ENCODE measurements around the gene TNS4.

The TNS4 gene

DNA sequence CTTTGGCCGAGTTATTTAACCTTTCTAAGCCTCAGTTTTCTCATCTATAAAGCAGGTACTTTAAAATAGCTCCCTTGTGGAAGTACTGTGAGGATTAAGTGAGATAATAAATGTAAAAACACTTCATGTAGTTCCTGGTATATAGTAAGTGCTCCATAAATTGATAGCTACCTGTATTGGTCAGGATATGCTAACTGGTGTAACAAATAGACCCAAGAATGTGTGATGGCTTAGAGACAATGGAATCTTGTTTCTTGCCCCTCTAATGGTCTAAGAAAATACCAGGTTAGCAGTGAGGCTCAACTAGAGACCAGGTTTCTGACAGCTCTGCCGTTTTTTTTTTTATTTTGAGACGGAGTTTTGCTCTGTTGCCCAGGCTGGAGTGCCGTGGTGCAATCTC, 34.0 kb upstream of the TNS4 start:
- DNase-seq (ENCODE audit: low spot score), result no peak

DNA sequence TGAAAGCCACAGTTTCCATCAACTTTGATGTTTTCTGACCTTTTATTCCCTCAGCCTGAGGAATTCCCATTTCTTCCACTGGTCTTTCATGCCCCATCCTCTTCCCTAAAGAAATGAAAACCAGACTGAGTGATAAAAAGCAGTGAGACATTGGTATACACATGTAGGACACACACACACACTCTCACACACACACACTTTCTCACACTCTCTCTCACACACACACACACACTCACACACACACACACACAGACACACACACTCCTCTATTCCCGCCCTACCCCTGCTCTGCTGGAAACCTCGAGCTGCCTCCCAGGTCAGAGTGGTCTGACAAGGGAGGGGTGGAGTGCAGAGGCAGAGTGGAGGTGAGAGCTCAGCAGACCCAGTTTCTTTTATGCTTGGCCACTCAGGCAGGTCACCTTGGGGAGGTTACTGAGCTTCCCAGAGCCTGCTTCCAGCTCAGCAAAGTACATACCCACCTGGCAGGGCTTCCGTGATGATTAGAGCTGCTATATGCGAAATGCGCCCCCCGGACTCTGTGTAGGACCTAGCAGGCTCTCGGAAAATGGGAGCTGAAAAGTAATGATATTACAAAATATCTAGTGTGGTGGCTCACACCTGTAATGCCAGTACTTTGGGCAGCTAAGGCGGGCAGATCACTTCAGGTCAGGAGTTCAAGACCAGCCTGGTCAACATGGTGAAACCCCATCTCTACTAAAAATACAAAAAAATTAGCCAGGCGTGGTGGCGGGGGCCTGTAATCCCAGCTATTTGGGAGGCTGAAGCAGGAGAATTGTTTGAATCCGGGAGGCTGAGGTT, 33.2 kb upstream of the TNS4 start:
- no peak for DNase-seq (ENCODE audit: low spot score)

DNA sequence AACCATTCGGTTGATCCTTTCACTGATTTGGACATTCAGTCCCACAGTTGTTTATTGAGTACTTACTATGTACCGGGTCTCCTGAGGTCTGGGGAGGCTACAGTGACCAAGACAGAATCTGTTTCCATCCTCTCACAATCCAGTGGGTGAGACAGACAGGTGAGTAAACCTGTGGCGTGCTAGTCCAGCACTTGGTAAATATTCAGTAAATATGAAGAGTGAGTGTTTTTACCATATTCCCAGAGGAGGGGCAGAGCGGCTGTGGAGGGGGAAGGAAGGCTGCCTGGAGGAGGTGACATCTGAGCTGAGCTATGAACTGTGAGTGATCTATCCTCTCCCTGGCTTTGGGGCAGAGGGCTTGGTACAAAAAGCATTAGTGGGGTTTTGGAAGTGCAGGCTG, 32.5 kb upstream of the TNS4 start:
- no peak for DNase-seq (ENCODE audit: low spot score)

DNA sequence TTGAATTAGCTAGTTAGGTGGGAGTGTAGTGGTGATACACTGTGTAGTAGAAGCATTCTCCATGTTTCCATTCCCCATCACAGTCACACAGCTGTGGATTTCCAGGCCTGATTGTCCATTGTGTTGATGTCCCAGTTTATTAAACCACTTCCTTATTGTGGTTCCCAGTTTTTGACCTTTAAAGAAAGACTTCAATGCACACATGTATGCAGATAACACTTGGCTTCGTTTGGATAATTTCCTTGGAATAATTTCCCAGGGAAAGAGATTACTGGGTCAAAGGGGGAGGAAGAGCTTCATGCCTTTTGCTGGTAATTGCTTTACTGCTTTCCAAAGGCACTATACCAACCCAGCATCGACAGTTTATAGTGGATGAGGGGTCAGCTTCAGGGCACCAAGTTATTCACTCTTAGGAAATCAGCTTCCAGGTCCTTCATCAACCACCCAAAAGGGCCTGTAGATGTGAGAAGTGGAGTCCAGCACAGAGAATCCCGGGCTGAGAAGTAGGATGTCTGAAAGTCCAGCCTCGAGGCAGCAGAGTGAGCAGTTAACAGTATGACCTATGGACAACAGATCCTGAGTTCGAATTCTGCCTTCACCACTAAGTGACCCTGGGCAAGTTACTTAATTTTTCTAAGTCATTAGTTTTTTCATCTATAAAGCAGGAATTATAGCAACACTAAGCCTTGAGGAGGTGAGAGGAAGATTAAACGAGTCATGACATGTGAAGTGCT, 31.3 kb upstream of the TNS4 start:
- no peak for DNase-seq (ENCODE audit: low spot score)

DNA sequence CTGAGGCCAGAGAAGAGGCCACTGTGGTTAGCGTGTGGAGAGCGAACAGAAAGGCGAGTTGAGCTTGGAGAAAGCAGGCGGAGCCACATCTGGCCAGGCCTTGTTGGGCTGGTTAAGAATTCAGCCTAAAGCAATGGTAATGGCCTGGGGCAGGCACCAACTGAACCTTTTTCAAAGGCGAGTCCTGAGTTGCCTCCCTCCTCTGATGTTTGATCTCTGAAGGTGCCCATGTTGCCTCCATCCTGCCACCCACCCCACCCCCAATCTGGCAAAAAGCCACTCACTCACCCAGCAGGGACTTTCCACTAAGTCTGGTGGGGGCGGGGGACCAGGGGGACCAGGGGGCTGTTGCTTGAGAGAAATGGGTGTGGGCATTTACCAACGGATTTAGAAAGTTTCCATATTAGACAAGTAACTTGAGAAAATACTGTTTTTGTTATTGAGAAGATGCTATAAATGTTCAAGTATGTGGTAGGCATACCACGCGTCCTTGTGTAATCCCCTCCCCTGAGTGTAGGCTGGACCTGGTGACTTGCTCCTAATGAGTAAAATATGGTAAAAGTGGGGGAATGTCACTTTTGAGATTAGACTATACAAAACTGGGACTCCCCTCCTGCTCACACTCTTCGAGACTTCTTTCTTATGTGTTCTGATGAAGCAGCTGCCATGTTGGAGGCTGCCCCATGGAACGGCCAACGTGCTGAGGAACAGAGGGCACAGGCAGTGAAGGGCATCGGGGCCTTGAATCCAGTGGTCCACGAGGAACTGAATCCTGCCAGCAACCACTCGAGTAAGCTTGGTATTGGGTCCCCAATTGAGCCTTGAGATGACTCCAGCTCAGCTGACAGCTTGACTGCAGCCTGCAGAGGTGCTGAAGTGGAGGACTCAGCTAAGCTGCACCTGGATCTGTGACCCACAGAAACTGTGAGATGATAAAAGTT, 29.9 kb upstream of the TNS4 start:
- peak; percentile 64 for DNase-seq (ENCODE audit: low spot score)

DNA sequence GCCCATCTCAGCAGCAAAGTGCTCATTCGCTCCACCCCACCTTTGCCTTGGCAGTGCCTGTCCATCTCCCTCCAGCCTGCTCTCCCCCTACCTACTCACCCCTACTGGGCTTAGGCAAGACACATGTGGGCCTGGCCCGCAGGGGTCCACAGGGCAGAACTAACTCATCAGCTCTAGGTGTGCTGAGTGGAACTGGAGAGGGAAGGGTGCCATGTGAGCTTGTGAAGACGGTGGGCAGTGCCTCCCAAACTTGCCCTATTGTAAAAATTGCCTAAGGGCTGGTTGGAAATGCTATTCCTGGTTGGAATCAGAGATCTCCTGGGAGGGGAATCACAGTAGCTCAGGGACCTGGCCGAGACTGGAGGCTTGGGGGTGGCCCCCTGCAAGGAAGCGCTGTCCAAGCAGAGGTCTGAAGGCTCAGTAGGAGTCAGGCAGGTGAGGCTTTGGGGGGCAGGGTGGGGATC, 29.1 kb upstream of the TNS4 start:
- DNase-seq (ENCODE audit: low spot score), result no peak

DNA sequence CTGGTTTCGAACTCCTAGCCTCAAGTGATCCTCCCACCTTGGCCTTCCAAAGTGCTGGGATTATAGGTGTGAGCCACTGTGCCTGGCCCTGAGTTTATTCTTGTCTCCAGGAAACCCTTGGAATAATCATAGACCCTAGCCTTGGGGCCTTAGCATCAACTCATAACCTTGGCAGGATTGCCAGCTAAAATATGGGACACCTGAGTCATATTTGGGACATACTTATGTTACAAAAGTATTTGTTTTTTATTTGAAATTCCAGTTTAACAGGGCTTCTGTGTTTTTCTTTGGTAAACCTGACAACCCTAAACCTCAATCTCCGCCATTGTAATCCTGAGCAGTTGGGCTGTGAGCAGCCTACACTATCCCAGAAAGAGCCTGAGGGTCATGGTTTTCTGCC, 28.6 kb upstream of the TNS4 start:
- DNase-seq (ENCODE audit: low spot score), result no peak

DNA sequence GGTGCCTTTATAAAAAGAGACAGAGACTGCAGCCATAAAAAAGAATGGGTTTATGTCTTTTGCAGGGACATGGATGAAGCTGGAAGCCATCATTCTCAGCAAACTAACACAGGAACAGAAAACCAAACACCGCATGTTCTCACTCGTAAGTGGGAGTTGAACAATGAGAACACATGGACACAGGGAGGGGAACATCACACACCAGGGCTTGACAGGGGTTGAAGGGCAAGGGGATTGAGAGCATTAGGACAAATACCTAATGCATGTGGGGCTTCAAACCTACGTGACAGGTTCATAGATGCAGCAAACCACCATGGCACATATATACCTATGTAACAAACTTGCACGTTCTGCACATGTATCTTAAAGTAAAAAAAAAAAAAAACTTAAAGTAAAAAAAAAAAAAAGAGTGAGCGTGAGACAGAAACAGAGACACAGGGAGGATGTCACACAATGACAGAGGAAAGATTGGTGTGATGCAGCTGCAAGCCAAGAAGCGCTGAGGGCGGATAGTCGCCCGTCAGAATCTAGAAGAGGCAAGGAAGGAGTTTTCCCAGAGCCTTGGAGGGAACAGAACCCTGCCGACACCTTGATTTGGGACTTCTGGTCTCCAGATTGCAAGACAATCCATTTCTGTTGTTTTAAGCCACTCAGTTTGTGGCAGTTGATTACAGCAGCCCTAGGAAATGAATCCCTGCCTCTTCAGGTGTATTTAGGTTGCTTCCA, 27.4 kb upstream of the TNS4 start:
- DNase-seq (ENCODE audit: low spot score), result no peak

DNA sequence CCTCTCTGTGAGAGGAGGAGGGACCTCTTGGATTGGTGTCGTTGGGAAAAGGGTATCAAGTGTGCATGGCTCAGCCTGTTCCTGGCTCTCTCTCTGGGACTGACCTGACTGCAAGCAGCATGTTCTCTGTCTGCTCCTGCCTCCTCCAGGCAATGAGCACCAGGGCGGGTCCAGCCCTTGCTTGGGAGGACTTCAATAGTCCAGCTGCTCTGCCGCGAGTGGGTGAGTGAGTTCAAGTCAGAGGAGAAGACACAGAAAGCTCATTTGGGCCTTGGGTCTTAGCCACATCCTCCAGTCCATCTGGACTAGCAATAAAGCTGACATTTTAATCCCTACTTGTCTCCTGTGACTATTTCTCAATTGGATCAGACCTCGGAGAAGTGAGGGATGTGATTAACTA, 25.2 kb upstream of the TNS4 start:
- DNase-seq (ENCODE audit: low spot score), result no peak

DNA sequence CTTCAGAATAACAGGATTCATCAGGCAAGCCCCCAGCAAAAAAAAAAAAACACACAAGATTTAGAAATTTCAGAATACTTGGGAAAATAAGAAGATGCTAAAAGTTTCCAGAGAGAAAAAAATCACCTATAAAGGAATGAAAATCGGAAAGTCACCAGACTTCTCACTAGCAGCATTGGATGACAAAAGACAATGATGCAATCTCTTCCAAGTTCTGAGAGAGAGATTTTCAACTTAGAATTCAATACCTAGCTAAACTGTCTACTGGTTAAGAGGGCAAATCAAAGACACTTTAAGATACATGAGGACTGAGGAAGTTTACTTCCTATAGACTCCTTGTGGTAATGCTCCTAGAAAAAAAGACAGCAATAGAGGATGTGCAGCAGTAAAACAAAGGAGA, 23.9 kb upstream of the TNS4 start:
- no peak for DNase-seq (ENCODE audit: low spot score)

DNA sequence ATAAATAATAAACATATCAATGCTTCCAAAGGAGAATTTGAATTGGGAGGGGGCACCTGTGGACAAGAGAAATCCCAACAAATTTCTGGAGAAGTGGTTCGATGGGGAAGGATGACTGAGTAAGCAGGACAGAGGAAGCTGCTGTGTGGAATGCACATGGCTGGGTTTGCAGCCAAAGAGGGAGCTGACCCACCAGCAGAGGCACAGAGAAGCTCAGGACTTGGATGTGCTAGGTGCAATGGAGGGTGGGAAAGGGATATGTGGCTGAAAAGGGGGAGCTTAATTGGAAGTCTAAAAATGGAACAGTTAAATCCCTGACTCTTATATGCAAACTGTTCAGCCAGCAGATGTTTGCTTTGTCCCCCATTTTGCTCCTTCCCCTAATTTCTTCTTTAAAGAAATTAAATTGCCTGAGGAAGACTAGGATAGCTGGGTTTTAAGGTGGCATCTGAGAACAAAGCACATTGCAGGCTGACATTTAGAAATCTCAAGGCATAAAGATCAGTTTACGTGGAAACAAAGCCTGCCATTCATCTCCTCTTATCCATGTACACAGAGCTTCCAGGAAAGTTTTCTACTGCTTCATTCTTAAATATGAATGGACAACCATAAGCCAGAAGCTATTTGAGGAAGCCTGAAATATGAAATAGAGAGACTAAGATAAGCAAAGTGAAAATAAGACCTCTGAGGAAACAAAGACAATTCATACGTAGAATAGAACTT, 23.0 kb upstream of the TNS4 start:
- no peak for DNase-seq (ENCODE audit: low spot score)

DNA sequence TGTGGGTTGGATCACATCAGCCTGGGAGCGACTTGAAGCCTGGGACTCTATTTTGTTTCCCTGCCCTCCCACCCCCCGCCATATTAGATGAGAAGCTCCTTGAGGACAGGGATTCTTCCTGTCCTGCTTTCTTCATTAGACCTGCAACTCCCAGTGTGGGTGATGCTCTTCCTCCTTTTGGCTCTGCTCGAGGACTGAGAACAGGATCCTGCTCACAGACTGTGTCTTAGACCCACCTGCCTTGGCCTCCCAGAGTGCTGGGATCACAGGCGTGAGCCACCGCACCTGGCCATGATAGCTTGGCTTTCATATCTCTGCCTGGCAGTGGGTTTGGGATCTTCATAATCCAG, 21.5 kb upstream of the TNS4 start:
- no peak for DNase-seq (ENCODE audit: low spot score)

DNA sequence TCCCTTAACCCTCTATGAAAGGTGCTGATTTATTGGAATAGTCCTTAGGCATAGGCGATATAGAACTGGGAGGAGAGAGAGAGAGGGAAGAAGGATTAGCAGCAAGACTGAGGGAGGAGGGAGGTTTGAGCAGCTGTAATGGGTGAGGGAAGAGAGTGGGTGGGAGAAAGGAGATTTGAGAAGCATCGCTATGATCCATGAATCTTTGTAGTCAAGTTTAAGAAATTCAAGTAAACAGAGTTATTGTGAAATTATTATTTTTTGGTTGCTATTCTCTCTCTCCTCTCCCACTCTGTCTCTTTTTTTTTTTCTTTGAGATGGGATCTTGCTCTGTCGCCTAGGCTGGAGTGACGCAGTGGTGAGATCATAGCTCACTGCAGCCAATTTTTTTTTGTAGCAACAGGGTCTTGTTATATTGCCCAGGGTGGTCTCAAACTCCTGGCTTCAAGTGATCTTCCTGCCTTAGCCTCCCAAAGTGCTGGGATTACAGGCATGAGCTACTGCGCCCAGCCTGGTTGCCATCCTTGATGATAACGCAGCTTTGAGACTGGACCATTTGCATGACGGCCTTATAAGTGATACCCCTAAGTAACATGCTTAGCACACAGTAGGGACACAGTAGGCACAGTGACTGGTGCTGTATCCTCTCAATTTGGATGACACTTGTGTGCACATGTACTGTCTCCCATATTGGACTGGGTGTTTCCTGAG, 21.0 kb upstream of the TNS4 start:
- no peak for DNase-seq (ENCODE audit: low spot score)

DNA sequence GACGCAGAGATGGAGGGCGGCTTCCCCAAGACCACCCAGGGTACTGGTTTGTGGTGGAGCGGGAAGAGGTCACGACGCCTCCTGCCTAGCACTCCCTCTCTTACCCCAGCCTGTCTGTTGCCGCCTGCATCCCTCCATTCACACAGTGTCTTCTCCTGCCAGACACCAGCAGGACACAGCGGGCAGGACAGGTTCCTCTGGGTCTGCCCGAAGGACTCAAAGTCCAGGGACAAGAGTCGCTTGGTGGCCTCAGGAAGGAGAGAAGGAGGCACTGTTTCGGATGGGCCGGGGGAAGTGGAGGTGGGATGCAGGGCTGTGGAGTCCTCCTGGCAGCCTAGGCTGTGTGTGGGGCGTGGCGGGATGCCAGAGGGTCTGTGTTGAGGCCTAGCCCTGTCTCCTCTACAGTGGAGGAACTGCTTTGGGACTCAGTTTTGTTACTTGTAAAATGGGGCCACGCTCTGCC, 19.6 kb upstream of the TNS4 start:
- DNase-seq (ENCODE audit: low spot score), result no peak

DNA sequence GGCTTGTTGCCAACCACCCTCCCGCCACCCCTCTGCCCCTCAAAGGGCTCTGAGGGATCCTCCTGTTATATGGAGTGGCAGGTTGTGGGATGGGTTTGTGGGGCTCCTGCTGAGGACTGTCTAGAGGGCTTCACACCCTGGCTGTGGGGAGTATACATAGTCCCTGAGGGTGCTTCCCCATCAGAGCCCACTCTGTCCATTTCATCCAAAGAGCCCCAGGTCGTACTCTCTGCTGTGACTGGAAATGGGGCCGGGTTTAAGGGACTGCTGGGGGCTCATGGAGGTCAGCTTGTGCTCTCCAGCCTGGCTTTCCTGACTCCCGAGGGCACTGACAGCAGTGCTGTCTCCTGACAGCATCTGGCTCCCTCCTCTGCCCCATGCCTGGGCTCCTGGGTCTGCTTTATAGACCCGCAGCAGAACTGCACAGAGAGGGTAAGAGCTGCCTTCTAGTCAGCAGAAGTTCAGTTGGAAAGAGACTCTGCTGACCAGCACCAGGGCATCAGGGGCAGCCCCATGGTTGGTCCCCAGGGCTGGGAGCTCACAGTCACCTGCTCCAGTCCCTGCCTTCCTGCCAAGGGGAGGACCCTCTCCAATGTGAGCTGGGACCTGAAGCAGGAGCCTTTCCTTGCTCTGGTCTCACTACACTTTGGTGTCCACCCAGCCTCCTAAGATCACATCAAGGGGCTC, 17.8 kb upstream of the TNS4 start:
- DNase-seq (ENCODE audit: low spot score), result no peak

DNA sequence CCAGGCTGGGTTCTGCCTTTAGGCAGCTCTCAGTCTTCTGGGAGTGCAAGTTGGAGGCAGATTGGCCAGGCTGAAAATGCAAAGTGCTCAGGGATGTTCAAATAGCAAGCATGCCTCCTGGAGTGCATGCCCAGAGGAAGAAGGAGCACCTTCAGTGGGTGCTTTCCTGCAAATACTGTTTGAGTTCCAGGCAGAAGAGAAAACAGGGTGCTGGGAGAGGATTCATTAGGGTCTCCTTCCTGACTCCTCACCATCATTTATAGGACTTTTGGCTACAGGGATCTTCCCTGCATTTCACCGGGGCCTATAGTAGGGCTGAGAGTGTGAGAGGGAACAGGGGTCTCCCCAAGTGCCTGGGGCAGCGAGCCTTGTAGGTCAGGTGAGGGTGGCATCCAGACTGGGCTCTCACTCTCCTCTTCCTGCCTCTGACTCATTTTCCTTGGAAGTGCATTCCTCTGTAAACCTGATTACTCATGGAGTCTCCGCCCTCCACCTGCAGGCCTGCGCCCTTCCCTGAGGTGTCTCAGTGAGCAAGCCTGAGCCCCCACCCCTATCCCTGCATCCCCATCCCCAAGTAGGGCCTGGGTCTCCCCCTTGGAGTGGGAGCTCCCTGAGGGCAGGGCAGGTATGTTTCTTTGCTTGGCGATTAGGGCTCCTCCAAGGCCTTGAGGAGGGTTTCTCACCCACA, 17.1 kb upstream of the TNS4 start:
- no peak for DNase-seq (ENCODE audit: low spot score)

DNA sequence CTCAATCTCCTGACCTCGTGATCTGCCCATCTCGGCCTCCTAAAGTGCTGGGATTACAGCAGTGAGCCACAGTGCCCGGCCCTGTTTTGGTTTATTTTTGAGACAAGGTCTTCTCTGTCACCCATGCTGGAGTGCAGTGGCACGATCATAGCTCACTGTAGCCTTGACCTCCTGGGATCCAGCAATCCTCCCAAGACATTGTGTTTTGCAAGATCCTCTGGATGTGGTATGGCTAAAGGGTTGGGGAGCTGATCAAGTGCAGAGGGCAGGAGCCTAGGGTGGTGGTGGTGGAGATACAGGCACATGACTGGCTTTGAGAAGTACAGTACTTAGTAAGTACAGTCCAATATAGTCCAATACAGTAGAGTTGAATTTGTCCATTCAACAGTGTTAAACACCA, 16.6 kb upstream of the TNS4 start:
- no peak for DNase-seq (ENCODE audit: low spot score)

DNA sequence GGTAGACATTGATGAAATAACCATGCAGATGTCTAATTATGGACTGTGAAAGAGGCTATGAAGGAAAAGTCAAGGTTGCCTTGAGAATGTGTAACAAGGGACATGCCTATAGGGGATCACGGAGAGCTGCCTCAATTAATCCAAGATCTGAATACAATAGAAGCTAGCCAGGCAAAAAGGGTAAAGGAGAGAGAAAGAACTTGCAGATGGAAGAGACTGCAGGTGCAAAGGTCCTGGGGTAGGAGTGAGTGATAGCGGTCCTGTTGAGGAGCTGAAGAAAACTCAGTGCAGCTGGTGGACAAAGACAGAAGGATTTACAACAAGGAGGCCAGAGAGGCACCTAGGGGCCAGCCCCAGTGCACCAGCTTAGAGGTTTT, 15.9 kb upstream of the TNS4 start:
- no peak for DNase-seq (ENCODE audit: low spot score)

DNA sequence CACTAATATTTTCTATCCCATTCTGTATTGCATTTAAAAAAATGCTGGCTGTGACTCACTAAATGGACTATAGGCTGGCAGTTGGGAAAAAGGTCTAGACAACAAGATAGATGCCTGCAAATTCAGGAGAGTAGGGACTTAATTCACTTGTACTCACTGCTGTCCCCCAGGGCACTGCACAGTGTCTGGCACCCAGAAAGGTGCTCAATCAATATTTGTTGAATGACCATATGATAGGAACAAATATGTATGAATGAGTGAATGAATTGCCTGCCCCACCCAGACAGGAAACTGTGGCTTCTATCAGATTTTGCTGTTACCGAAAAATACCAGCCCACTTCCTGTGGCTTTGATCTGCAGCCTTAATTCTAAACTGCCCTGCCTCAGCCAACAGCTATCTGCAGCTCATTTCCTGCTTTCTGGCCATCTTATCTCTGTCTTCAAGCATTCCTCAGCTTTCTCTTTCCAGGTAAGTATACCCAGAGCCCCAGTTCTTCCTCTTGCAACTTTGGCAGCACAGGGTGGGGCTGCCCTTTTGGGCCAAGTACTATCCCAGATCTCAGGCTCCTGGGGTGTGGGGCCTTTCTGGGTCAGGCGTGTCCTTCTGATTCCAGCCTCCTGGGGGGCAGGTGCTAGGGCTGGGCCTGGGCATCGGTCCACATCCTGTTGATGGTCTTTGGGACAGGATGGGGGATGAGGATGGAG, 15.3 kb upstream of the TNS4 start:
- DNase-seq (ENCODE audit: low spot score), result peak; percentile 85
